ENCODE measurements around the gene SLC4A7. TPM values are rescaled to one million over a fixed set of nuclear protein-coding genes. Genes with fewer than 3 reads are reported as not detected.
A peak's percentile ranks its signal among the peaks of the same experiment; 100 is the strongest.

The SLC4A7 gene
- total RNA-seq, 1 donor from 2014 or later: 12.2 TPM

DNA sequence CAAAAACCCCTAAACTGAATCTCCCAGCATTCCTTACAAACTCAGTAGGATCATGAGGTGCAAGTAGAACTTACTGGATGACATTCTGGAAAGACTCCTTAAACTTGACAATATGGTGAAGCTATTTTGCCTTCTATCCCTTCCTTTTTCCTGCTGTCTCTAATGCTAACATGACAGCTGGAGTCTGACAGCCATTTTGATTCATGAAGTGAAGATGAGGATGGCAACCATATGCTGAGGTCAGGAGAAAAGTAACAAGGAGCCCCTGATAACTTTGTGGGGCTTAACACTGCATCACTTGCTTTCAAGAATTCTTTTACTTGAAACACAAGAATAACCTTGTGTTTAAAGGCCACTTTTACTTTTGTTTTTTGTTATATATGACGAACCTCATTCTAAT is 100.0 kb downstream of the SLC4A7 start:
- no peak for DNase-seq
- intact Hi-C loops (cut with micrococcal nuclease): no loop called here

DNA sequence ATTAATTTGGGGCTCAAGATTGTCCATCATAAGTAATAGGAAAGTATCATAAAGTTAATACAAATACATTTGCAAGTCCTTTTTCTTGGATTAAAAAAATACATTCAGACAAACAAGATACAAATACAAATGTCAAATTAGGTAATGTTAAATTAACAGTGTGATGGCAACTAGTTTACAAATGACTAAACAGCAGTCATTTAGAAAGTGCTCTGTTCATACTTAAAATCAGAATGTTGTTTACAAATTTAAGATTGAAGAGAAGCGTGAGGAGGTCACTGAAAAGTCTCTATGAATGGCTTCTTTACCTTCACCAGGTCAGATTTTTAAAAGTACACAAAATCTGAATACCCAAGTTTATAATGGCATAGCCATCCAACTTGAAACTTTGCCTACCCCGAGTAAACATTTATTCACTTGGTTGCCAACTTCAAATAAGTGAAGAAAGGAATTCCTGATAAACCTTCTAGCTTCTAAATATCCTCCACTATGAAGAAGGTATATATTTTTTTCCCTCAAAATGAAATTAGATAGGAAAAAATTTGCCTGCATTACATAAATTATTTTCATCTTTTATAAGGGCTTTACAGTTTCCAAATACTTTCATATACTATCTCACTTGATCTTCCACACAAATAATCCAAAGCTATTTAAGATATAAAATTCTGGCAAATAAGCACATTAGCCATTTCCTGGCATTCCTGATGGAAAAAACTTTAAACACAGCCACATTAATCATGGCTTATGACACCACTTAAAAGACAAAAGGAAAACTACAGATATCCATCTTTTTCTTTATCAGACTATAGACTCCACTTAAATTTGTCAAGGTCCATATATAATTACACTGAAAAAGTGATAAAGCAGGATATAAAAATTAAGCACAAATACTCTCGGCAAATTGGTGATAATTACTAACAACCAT is 103.5 kb downstream of the SLC4A7 start:
- H3K36me3 ChIP-seq: peaks cover 31% of the 10 kb centered on the region
- no peaks in the 10 kb centered on the region for H3K27me3 ChIP-seq (ENCODE audit: low read depth)
- no peak for DNase-seq
- no peaks in the 10 kb centered on the region for H3K9me3 ChIP-seq (replicated peaks)
- intact Hi-C loops (cut with micrococcal nuclease): no loop called here
- no peak overlapping the region for H3K27ac ChIP-seq (replicated peaks)
- TF ChIP-seq, protein P1, sequence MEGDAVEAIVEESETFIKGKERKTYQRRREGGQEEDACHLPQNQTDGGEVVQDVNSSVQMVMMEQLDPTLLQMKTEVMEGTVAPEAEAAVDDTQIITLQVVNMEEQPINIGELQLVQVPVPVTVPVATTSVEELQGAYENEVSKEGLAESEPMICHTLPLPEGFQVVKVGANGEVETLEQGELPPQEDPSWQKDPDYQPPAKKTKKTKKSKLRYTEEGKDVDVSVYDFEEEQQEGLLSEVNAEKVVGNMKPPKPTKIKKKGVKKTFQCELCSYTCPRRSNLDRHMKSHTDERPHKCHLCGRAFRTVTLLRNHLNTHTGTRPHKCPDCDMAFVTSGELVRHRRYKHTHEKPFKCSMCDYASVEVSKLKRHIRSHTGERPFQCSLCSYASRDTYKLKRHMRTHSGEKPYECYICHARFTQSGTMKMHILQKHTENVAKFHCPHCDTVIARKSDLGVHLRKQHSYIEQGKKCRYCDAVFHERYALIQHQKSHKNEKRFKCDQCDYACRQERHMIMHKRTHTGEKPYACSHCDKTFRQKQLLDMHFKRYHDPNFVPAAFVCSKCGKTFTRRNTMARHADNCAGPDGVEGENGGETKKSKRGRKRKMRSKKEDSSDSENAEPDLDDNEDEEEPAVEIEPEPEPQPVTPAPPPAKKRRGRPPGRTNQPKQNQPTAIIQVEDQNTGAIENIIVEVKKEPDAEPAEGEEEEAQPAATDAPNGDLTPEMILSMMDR (IDR thresholded peaks at IDR 0.05; ENCODE audit: borderline replicate concordance): no peak
- no peaks in the 10 kb centered on the region for H3K4me1 ChIP-seq
- no peak overlapping the region for H3K4me3 ChIP-seq

More for the DNA sequence above, 100.0 kb downstream of the SLC4A7 start:
- Histone ChIP-seq H3K36me3 (peaks cover 31% of the 10 kb centered on the region), H3K27ac (replicated peaks) (no peak overlapping the region), H3K27me3 (ENCODE audit: low read depth) (no peaks in the 10 kb centered on the region), H3K4me1 (no peaks in the 10 kb centered on the region), H3K9me3 (replicated peaks) (no peaks in the 10 kb centered on the region), H3K4me3 (no peak overlapping the region)
- TF ChIP-seq, protein P1 (IDR thresholded peaks at IDR 0.05; ENCODE audit: borderline replicate concordance): no peak

GRCh38 chr3:27378331-27378730 is 105.9 kb downstream of the SLC4A7 start:
- DNase-seq: no peak
- H3K27ac ChIP-seq (replicated peaks): no peak overlapping the region
- intact Hi-C loops (cut with micrococcal nuclease): no loop called here
- H3K27me3 ChIP-seq (ENCODE audit: low read depth): no peaks in the 10 kb centered on the region
- no peak overlapping the region for H3K4me3 ChIP-seq
- TF ChIP-seq, protein P1 (IDR thresholded peaks at IDR 0.05; ENCODE audit: borderline replicate concordance): no peak
- peaks cover 18% of the 10 kb centered on the region for H3K36me3 ChIP-seq
- H3K9me3 ChIP-seq (replicated peaks): no peaks in the 10 kb centered on the region
- no peaks in the 10 kb centered on the region for H3K4me1 ChIP-seq

GRCh38 chr3:27376109-27376772 is 107.9 kb downstream of the SLC4A7 start:
- intact Hi-C loops (cut with micrococcal nuclease): no loop called here
- H3K36me3 ChIP-seq: no peaks in the 10 kb centered on the region
- TF ChIP-seq, protein P1 (IDR thresholded peaks at IDR 0.05; ENCODE audit: borderline replicate concordance): no peak

DNA sequence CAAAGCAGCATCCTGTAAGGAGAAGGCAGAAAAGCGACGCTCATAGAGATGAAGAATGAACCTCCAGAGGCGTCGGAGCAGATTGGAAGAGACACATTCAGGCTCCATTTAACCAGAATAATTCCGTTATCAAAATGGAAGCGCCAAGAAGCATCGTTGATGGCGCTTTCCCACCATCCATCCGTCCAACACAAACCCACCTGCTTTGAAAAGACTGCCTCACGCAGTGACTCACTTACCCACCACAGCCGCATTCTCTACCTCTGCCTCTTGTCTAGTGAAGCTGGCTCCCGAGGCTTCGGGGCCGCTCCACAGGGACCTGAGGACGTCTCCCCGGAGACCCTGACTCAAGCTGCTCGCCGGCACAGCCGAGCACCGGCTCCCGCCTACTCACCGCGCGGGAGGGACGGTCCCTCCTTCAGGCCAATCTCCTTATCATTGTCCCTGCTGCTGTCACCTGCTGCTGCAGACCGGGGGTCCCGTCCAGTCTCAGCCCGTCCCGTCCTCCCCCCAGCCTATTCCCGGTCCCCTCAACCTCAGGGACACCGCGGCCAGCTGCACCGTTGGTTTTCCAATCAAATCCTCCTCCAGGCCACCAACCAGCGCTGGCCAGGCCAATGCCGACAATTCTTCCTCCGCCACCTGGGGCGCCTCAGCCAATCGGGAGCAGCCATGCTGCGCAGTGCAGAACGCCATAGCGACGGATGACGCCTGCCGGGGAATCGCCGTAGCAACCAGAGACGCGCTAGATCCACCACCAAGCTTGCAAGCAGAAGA is 115.2 kb downstream of the SLC4A7 start, which contains the start of gene NEK10:
Gene NEK10 (minus strand): TSS at position 553 of the 777 bp plus-strand sequence. CDS start 16,501 bp downstream, outside the sequence.
- intact Hi-C loops (cut with micrococcal nuclease): no loop called here
- no peak within 1 kb of the TSS for H3K27ac ChIP-seq (replicated peaks)
- H3K4me1 ChIP-seq: peaks cover 10% of the 10 kb centered on the region
- H3K4me3 ChIP-seq: peak within 1 kb of the TSS; percentile 79
- H3K27me3 ChIP-seq (ENCODE audit: low read depth): no peaks in the 10 kb centered on the region
- H3K36me3 ChIP-seq: no peaks in the 10 kb centered on the region
- TF ChIP-seq, protein P1 (IDR thresholded peaks at IDR 0.05; ENCODE audit: borderline replicate concordance): peak; percentile 17
- H3K9me3 ChIP-seq (replicated peaks): no peaks in the 10 kb centered on the region
- peak; percentile 85 for DNase-seq

More at GRCh38 chr3:27376109-27376772, 107.9 kb downstream of the SLC4A7 start:
- no peak overlapping the region for H3K4me3 ChIP-seq
- no peaks in the 10 kb centered on the region for H3K27me3 ChIP-seq (ENCODE audit: low read depth)
- no peaks in the 10 kb centered on the region for H3K9me3 ChIP-seq (replicated peaks)
- no peak overlapping the region for H3K27ac ChIP-seq (replicated peaks)
- no peak for DNase-seq
- no peaks in the 10 kb centered on the region for H3K4me1 ChIP-seq
